Hepatocyte (in vitro differentiated cells): ENCODE results near the gene VWF.

Source experiments
- EZH2 ChIP-seq: fragments of 200-600 bp; sonication (generic); IDR thresholded peaks from 2 replicates; pipeline ENCODE4 v1.6.1; 2016; ENCODE audit warnings: antibody characterized with exemption, mild to moderate bottlenecking, borderline replicate concordance
- EZH2phosphoT487 ChIP-seq: fragments of 200-600 bp; sonication (generic); IDR thresholded peaks from one replicate; pipeline ENCODE4 v1.6.1; 2018; ENCODE audit warnings: antibody characterized with exemption, mild to moderate bottlenecking, low read depth, moderate library complexity; ENCODE audit not compliant: unreplicated experiment, severe bottlenecking
- TF ChIP-seq, protein P1 (sequence below): fragments of 200-600 bp; sonication (generic); IDR thresholded peaks from 2 replicates; pipeline ENCODE4 v1.5.1; 2016; ENCODE audit warnings: antibody characterized with exemption, mild to moderate bottlenecking; ENCODE audit not compliant: poor library complexity

GRCh38 chr12:6066651-6067050 is 57.8 kb downstream of the VWF start:
- TF ChIP-seq, protein P1, sequence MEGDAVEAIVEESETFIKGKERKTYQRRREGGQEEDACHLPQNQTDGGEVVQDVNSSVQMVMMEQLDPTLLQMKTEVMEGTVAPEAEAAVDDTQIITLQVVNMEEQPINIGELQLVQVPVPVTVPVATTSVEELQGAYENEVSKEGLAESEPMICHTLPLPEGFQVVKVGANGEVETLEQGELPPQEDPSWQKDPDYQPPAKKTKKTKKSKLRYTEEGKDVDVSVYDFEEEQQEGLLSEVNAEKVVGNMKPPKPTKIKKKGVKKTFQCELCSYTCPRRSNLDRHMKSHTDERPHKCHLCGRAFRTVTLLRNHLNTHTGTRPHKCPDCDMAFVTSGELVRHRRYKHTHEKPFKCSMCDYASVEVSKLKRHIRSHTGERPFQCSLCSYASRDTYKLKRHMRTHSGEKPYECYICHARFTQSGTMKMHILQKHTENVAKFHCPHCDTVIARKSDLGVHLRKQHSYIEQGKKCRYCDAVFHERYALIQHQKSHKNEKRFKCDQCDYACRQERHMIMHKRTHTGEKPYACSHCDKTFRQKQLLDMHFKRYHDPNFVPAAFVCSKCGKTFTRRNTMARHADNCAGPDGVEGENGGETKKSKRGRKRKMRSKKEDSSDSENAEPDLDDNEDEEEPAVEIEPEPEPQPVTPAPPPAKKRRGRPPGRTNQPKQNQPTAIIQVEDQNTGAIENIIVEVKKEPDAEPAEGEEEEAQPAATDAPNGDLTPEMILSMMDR, result no peak
- TF ChIP-seq EZH2 (no peak), EZH2phosphoT487 (no peak)
